HepG2 (cell line): Measurements from ENCODE around the gene ACTN4. TPM values are rescaled to one million over a fixed set of nuclear protein-coding genes. Genes with fewer than 3 reads are reported as not detected.

Source experiments
- CENPT ChIP-seq: sonication (generic); formaldehyde crosslinking; IDR thresholded peaks from 2 replicates; pipeline ENCODE4 v1.8.0; 2022; ENCODE audit warnings: low read depth, mild to moderate bottlenecking, moderate library complexity, missing genetic modification reagents
- HDAC2 ChIP-seq: sonication (generic); formaldehyde crosslinking; IDR thresholded peaks from 2 replicates; pipeline ENCODE4 v1.4.0; 2020; ENCODE audit warnings: missing genetic modification reagents
- MAFF ChIP-seq: IDR thresholded peaks from 2 replicates; pipeline ENCODE4 v1.6.1; 2011; ENCODE audit warnings: low read depth, low read length, improper control_type of control experiment
- MIXL1 ChIP-seq: IDR thresholded peaks from 2 replicates; pipeline ENCODE4 v1.6.1; 2016
- MXI1 ChIP-seq: IDR thresholded peaks from 3 replicates; pipeline ENCODE4 v1.6.1; 2012; ENCODE audit warnings: low read depth, low read length, inconsistent platforms, borderline replicate concordance
- NFE2L2 ChIP-seq: fragments of 150-350 bp; IDR thresholded peaks from 2 replicates; pipeline ENCODE4 v1.6.1; 2014; ENCODE audit warnings: low read length
- THAP9 ChIP-seq: sonication (generic); formaldehyde crosslinking; IDR thresholded peaks from 2 replicates; pipeline ENCODE4; 2020; ENCODE audit warnings: missing genetic modification reagents, mild to moderate bottlenecking, borderline replicate concordance
- UBTF ChIP-seq: sonication (generic); formaldehyde crosslinking; IDR thresholded peaks from 2 replicates; pipeline ENCODE4 v1.4.0; 2020; ENCODE audit warnings: mild to moderate bottlenecking, missing genetic modification reagents
- XRCC5 ChIP-seq: fragments of 200-400 bp; formaldehyde crosslinking; optimal IDR thresholded peaks from 2 replicates; pipeline ENCODE3; 2017; ENCODE audit warnings: mild to moderate bottlenecking, low read length
- ZBTB10 ChIP-seq: sonication (generic); formaldehyde crosslinking; IDR thresholded peaks from 2 replicates; pipeline ENCODE4 v1.4.0; 2020; ENCODE audit warnings: missing genetic modification reagents, borderline replicate concordance
- ZBTB33 ChIP-seq: sonication (generic); formaldehyde crosslinking; IDR thresholded peaks from 2 replicates; pipeline ENCODE4 v1.4.0; 2020; ENCODE audit warnings: missing genetic modification reagents
- ZBTB46 ChIP-seq: sonication (generic); formaldehyde crosslinking; IDR thresholded peaks from 2 replicates; pipeline ENCODE4 v1.4.0; 2020; ENCODE audit warnings: mild to moderate bottlenecking, missing genetic modification reagents, borderline replicate concordance
- ZGPAT ChIP-seq: IDR thresholded peaks from 2 replicates; pipeline ENCODE4 v1.6.1; 2016; ENCODE audit warnings: mild to moderate bottlenecking
- ZNF292 ChIP-seq: sonication (generic); formaldehyde crosslinking; IDR thresholded peaks from 2 replicates; pipeline ENCODE4 v1.8.1; 2022; ENCODE audit warnings: mild to moderate bottlenecking, low read depth, missing genetic modification reagents, borderline replicate concordance
- ZNF33A ChIP-seq: sonication (generic); formaldehyde crosslinking; IDR thresholded peaks from 2 replicates; pipeline ENCODE4 v1.5.1; 2020; ENCODE audit warnings: missing genetic modification reagents, mild to moderate bottlenecking, moderate library complexity, borderline replicate concordance
- polyA plus RNA-seq, 8 experiments: library from polyadenylated mRNA; depleted of rRNA in 3 of 8; stranded (reverse) in 7 of 8; unstranded in 1 of 8; fragments of >200 nt; fragmentation: Illumina TruSeq in 4 of 8; extraction: Trizol in 4 of 8; gene quantifications; 2 replicates each; pipeline versions ENCODE4 v1.2.1 to v1.2.3, GENCODE V29; 2011 to 2016; ENCODE audit warnings: low read depth in 4 of 8, missing spikeins in 1 of 8, mixed read lengths in 1 of 8; ENCODE audit not compliant: insufficient read depth in 1 of 8
- total RNA-seq, 5 experiments: library from RNA; depleted of rRNA; stranded (reverse); fragments of >200 nt; fragmentation: Illumina TruSeq; extraction: Trizol; gene quantifications; 2 replicates each; pipeline ENCODE4 v1.2.3, GENCODE V29; 2016; ENCODE audit warnings: low read depth in 1 of 5

Gene ACTN4
- total and polyA plus RNA-seq, 2 of the 13 experiments (the other 11 are each of a cell fraction or from before 2014, with no cell fraction given), result 171 to 192 TPM

GRCh38 chr19:38701455-38702063 lies 54.1 kb downstream of the ACTN4 start (continued):
- TF ChIP-seq THAP9 (CRISPR knock-in tag) (peak; percentile 76; the same call in 1 of the 2 replicates), UBTF (CRISPR knock-in tag) (peak; percentile 80), ZNF292 (CRISPR knock-in tag) (peak; percentile 50; the same call in 1 of the 2 replicates), HDAC2 (CRISPR knock-in tag) (peak; percentile 95), MAFF (peak; percentile 27; the same call in 1 of the 2 replicates), MXI1 (peak; percentile 57; the same call in 1 of the 3 replicates), ZBTB33 (CRISPR knock-in tag) (peak; percentile 71), ZNF33A (CRISPR knock-in tag) (no peak), NFE2L2 (no peak), XRCC5 (peak; percentile 55), ZBTB46 (CRISPR knock-in tag) (no peak), ZBTB10 (CRISPR knock-in tag) (peak; percentile 86; the same call in 1 of the 2 replicates), MIXL1 (peak; percentile 55; the same call in 1 of the 2 replicates), CENPT (no peak), ZGPAT (CRISPR knock-in tag) (peak; percentile 81; the same call in 1 of the 2 replicates)
